HepG2 (cell line): ENCODE measurements around the gene FAF2. TPM values are rescaled to one million over a fixed set of nuclear protein-coding genes. Genes with fewer than 3 reads are reported as not detected.

Source experiments
- ATAC-seq: fragments of 200-7000 bp; cut with Tn5 transposase; 3 replicates; pipeline ENCODE4 v1.9.1; 2020; ENCODE audit warnings: mild to moderate bottlenecking, moderate library complexity
- BruUV-seq: library from RNA; stranded (reverse); fragments of 400-500 nt; replicated peaks from 2 replicates; lab custom pipeline; 2021; lab: Mats Ljungman, UMichigan
- CTCF ChIA-PET: fragments of 300-600 bp; formaldehyde crosslinking; extraction: SDS; loops from one replicate; lab custom pipeline; 2021; ENCODE audit warnings: low total read pairs, inconsistent platforms, low intra/inter-chr PET ratio; lab: Yijun Ruan, JAX
- POLR2A ChIA-PET: fragments of 350-600 bp; sonication (Branson Sonifier 250); formaldehyde crosslinking; loops from one replicate; lab custom pipeline; 2020; ENCODE audit warnings: antibody characterized with exemption, inconsistent platforms; lab: Yijun Ruan, JAX
- DNase-seq: peaks from one replicate; pipeline ENCODE4 v3.0.0-alpha.2; 2015; ENCODE audit warnings: low spot score
- FAIRE-seq: peaks from 3 replicates; lab custom pipeline; 2011; peaks lifted over from hg19 to GRCh38; lab: Jason Lieb, UNC
- H2AFZ ChIP-seq: one replicate; pipeline ENCODE4 v1.6.1; 2011; ENCODE audit warnings: low read length, inconsistent platforms
- H3K27ac ChIP-seq: fragments of 300-600 bp; 3 replicates; pipeline ENCODE4 v1.8.0; 2011; ENCODE audit warnings: mixed run types, mild to moderate bottlenecking, mixed read lengths, low read length, inconsistent platforms; ENCODE audit not compliant: insufficient read depth; ENCODE audit errors: extremely low read length
- H3K27me3 ChIP-seq, 2 experiments: fragments of 200-600 bp in 1 of 2; 2 replicates in 1 of 2; 3 replicates in 1 of 2; pipeline versions ENCODE4 v1.6.0 to v1.8.0; 2011; ENCODE audit warnings: low read length in 2 of 2, mild to moderate bottlenecking in 2 of 2, moderate library complexity in 2 of 2, inconsistent platforms in 1 of 2; ENCODE audit not compliant: insufficient read depth in 2 of 2, control insufficient read depth in 1 of 2
- H3K36me3 ChIP-seq, 2 experiments: fragments of 200-600 bp in 1 of 2; replicated peaks in 1 of 2; 2 replicates in 1 of 2; 3 replicates in 1 of 2; pipeline versions ENCODE4 v1.5.1 to v1.8.0; 2011; ENCODE audit warnings: low read length in 2 of 2, inconsistent platforms in 1 of 2; ENCODE audit not compliant: insufficient read depth in 2 of 2, control insufficient read depth in 1 of 2
- H3K4me1 ChIP-seq: 2 replicates; pipeline ENCODE4 v1.5.1; 2012; ENCODE audit warnings: low read length, inconsistent platforms; ENCODE audit not compliant: insufficient read depth
- H3K4me2 ChIP-seq: 2 replicates; pipeline ENCODE4 v1.6.0; 2011; ENCODE audit warnings: low read depth, low read length, inconsistent platforms
- H3K4me3 ChIP-seq, 3 experiments: fragments of 200-600 bp in 1 of 3; sonication (generic), shearing (Covaris generic) in 1 of 3; replicated peaks in 1 of 3; 2 replicates each; pipeline ENCODE4 v1.5.1; 2011 to 2016; ENCODE audit warnings: low read length in 3 of 3, inconsistent platforms in 2 of 3, low read depth in 2 of 3, mild to moderate bottlenecking in 2 of 3, control low read depth in 1 of 3, mixed read lengths in 1 of 3; ENCODE audit not compliant: insufficient read depth in 1 of 3
- H3K79me2 ChIP-seq: one replicate; pipeline ENCODE4 v1.6.1; 2011; ENCODE audit warnings: low read length, inconsistent platforms; ENCODE audit not compliant: insufficient read depth
- H3K9ac ChIP-seq: 2 replicates; pipeline ENCODE4 v1.6.0; 2011; ENCODE audit warnings: mild to moderate bottlenecking, low read depth, low read length, inconsistent platforms; ENCODE audit not compliant: insufficient read depth
- H3K9me3 ChIP-seq: 2 replicates; pipeline ENCODE4 v1.5.1; 2012; ENCODE audit warnings: mild to moderate bottlenecking, low read length
- H4K20me1 ChIP-seq: 2 replicates; pipeline ENCODE4 v1.6.0; 2011; ENCODE audit warnings: inconsistent platforms, mild to moderate bottlenecking, low read length, moderate library complexity; ENCODE audit not compliant: insufficient read depth
- AGO2 ChIP-seq: fragments of 200-400 bp; formaldehyde crosslinking; optimal IDR thresholded peaks from 2 replicates; pipeline ENCODE3; 2017; ENCODE audit warnings: mild to moderate bottlenecking, low read depth, low read length, moderate library complexity
- BRD4 ChIP-seq: sonication (generic); formaldehyde crosslinking; IDR thresholded peaks from 2 replicates; pipeline ENCODE4 v1.4.0; 2020; ENCODE audit warnings: missing genetic modification reagents
- IRX3 ChIP-seq: sonication (generic); formaldehyde crosslinking; IDR thresholded peaks from 2 replicates; pipeline ENCODE4 v1.8.1; 2023; ENCODE audit warnings: mild to moderate bottlenecking, low read depth, missing genetic modification reagents, borderline replicate concordance
- RBFOX2 ChIP-seq: fragments of 200-400 bp; formaldehyde crosslinking; IDR thresholded peaks from 2 replicates; pipeline ENCODE4 v1.6.1; 2017; ENCODE audit warnings: low read depth, mild to moderate bottlenecking, low read length
- RCOR2 ChIP-seq: IDR thresholded peaks from 2 replicates; pipeline ENCODE4 v1.6.1; 2016; ENCODE audit warnings: missing biosample characterization, missing genetic modification reagents
- ZNF484 ChIP-seq: sonication (generic); formaldehyde crosslinking; IDR thresholded peaks from 2 replicates; pipeline ENCODE4 v1.5.1; 2020; ENCODE audit warnings: mild to moderate bottlenecking, low read depth, missing genetic modification reagents, borderline replicate concordance
- ZNF747 ChIP-seq: sonication (generic); formaldehyde crosslinking; IDR thresholded peaks from 2 replicates; pipeline ENCODE4 v1.8.1; 2023; ENCODE audit warnings: missing genetic modification reagents, mild to moderate bottlenecking, borderline replicate concordance
- ZSCAN31 ChIP-seq: sonication (generic); formaldehyde crosslinking; IDR thresholded peaks from 2 replicates; pipeline ENCODE4 v1.5.0; 2020; ENCODE audit warnings: low read depth, mild to moderate bottlenecking, missing genetic modification reagents
- WGBS: methylation state at CpG from one replicate; pipeline ENCODE4 v1.1.6; 2017; ENCODE audit warnings: low lambda C conversion rate; 5-methylcytosine and 5-hydroxymethylcytosine counted together
- in situ Hi-C: cut with HindIII; loops from 2 replicates; pipeline ENCODE4 v1.10.0; 2017; ENCODE audit warnings: low pct_unique_long_range_greater_than_20kb; ENCODE audit not compliant: extremely low pct_ligation_motif_present
- intact Hi-C: fragments of 100-400 bp; cut with micrococcal nuclease; formaldehyde crosslinking; loops from one replicate; pipeline ENCODE4 v1.10.0; 2022; ENCODE audit not compliant: unreplicated experiment
- polyA plus RNA-seq, 8 experiments: library from polyadenylated mRNA; depleted of rRNA in 3 of 8; stranded (reverse) in 7 of 8; unstranded in 1 of 8; fragments of >200 nt; fragmentation: Illumina TruSeq in 4 of 8; extraction: Trizol in 4 of 8; gene quantifications; 2 replicates each; pipeline versions ENCODE4 v1.2.1 to v1.2.3, GENCODE V29; 2011 to 2016; ENCODE audit warnings: low read depth in 4 of 8, missing spikeins in 1 of 8, mixed read lengths in 1 of 8; ENCODE audit not compliant: insufficient read depth in 1 of 8
- total RNA-seq, 5 experiments: library from RNA; depleted of rRNA; stranded (reverse); fragments of >200 nt; fragmentation: Illumina TruSeq; extraction: Trizol; gene quantifications; 2 replicates each; pipeline ENCODE4 v1.2.3, GENCODE V29; 2016; ENCODE audit warnings: low read depth in 1 of 5
- TF ChIP-seq, protein P1 (sequence below): sonication (generic); formaldehyde crosslinking; IDR thresholded peaks from 2 replicates; pipeline ENCODE4 v1.5.1; 2020; ENCODE audit warnings: mild to moderate bottlenecking, missing genetic modification reagents, moderate library complexity

FAF2 gene
- total and polyA plus RNA-seq, 2 of the 13 experiments (the other 11 are each of a cell fraction or from before 2014, with no cell fraction given) = 27.8 to 34.3 TPM

DNA sequence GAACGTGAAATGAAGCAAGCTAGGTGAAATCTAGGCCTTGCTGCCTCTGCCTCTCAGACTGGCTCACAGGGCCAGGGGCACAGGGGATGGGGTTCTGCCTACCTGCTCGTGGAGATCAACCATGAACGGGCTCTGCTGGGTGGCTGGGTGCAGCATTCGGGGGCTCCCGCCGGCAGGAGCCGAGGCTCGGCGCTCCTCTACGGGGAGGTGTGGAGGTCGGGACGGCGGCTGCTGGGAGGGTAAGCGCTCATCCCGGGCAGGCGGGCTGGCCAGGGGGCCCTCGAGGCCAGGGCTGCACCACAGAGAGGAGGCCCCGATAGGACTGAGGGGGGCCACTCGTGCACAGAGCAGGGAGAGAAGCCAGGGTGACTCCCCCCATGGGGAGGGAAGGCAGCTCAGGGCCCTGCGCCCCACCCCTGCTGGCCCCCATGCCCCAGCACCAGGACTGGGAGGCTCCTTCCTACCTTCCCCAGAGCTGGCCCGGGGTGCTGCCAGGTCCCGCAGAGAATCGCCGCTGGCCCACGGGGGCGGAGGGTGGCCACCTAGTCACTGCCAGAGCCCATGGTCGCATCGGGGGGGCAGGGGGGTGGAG lies 83.8 kb downstream of the FAF2 start:
- Histone ChIP-seq H3K36me3 (peaks cover 25 to 50% of the 10 kb centered on the region in 2 experiments), H3K79me2 (peaks cover 40% of the 10 kb centered on the region), H3K4me3 (no peak overlapping the region), H3K27me3 (no peaks in the 10 kb centered on the region; a peak in 1 of 5 replicates), H3K27ac (no peak overlapping the region), H2AFZ (no peak overlapping the region), H3K9me3 (no peaks in the 10 kb centered on the region), H3K4me2 (no peak overlapping the region), H3K4me1 (peaks cover 25% of the 10 kb centered on the region), H3K9ac (no peak overlapping the region), H4K20me1 (peaks cover 33% of the 10 kb centered on the region)
- ATAC-seq (no peak), FAIRE-seq (no peak), DNase-seq (no peak)
- CTCF ChIA-PET = no interaction called here
- POLR2A ChIA-PET = no interaction called here
- WGBS = 98% methylated on average over 11 of the region's 28 CpGs
- BruUV-seq = no TSS peak
- TF ChIP-seq ZNF484 (CRISPR knock-in tag) (no peak), RBFOX2 (peak; percentile 61), RCOR2 (no peak), ZNF747 (CRISPR knock-in tag) (no peak), BRD4 (CRISPR knock-in tag) (no peak), IRX3 (CRISPR knock-in tag) (no peak), ZSCAN31 (CRISPR knock-in tag) (no peak), AGO2 (peak; percentile 51)
- TF ChIP-seq, protein P1, sequence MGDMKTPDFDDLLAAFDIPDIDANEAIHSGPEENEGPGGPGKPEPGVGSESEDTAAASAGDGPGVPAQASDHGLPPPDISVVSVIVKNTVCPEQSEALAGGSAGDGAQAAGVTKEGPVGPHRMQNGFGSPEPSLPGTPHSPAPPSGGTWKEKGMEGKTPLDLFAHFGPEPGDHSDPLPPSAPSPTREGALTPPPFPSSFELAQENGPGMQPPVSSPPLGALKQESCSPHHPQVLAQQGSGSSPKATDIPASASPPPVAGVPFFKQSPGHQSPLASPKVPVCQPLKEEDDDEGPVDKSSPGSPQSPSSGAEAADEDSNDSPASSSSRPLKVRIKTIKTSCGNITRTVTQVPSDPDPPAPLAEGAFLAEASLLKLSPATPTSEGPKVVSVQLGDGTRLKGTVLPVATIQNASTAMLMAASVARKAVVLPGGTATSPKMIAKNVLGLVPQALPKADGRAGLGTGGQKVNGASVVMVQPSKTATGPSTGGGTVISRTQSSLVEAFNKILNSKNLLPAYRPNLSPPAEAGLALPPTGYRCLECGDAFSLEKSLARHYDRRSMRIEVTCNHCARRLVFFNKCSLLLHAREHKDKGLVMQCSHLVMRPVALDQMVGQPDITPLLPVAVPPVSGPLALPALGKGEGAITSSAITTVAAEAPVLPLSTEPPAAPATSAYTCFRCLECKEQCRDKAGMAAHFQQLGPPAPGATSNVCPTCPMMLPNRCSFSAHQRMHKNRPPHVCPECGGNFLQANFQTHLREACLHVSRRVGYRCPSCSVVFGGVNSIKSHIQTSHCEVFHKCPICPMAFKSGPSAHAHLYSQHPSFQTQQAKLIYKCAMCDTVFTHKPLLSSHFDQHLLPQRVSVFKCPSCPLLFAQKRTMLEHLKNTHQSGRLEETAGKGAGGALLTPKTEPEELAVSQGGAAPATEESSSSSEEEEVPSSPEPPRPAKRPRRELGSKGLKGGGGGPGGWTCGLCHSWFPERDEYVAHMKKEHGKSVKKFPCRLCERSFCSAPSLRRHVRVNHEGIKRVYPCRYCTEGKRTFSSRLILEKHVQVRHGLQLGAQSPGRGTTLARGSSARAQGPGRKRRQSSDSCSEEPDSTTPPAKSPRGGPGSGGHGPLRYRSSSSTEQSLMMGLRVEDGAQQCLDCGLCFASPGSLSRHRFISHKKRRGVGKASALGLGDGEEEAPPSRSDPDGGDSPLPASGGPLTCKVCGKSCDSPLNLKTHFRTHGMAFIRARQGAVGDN (CRISPR knock-in tag) = no peak
- intact Hi-C loops (no loop called here), in situ Hi-C loops (loop anchor here (25.0 kb wide), 1 partner anchor 830 kb away; the partner anchor contains the start of genes LMAN2 and RGS14)
